NCI-H187 (cell line): ENCODE data around the gene ERRFI1.

Source experiments
- DNase-seq, 2 experiments: peaks; one replicate each; lab custom pipeline; 2025; lab: John Stamatoyannopoulos, UW

Gene ERRFI1

DNA sequence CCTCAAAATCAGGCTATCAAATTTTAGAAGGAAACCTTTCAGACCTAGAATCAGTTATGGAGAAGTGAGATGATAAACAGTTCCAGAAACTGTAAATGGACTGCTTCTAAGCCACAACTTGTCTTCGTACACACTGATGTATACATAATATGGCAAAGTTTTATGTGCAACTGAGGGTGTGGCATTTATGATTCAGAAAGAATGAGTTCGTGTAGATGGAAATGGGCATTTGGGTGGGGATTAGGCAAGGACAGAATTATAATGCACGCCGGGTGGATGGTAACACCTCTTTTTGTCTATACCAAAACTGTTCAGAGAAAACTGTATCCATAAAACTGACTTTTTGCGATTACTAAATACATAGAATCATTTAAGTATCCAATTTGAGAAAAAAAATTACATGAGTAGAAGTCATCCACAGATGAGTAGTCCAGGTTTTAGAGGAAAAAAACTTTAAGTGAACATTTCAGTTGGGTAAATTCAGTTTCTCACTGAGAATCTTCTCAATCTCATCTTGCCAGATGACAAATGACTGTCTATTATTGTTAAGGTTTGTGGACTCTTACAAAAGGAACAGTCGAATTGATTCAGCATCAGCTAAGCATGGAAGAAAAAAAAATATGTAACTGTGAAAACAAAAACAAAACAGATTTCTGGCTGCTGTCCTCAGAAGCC, 22.5 kb downstream of the ERRFI1 start:
- DNase-seq: no peak

DNA sequence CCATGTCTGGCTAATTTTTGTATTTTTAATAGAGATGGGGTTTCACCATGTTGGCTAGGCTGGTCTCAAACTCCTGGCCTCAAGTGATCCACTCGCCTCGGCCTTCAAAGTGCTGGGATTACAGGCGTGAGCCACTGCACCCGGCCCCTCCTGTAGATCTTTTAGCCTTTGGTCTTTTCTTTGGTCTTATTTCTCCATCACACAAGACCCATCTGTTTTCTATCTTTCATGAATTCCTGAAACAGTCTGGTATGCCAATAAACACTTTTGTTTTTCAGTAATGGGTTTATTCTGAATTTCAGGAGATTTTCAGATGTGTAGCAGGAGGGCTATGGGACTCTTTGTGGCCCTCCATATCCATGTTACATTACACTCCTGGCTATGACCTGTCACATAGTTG, 23.2 kb downstream of the ERRFI1 start:
- no peak for DNase-seq

DNA sequence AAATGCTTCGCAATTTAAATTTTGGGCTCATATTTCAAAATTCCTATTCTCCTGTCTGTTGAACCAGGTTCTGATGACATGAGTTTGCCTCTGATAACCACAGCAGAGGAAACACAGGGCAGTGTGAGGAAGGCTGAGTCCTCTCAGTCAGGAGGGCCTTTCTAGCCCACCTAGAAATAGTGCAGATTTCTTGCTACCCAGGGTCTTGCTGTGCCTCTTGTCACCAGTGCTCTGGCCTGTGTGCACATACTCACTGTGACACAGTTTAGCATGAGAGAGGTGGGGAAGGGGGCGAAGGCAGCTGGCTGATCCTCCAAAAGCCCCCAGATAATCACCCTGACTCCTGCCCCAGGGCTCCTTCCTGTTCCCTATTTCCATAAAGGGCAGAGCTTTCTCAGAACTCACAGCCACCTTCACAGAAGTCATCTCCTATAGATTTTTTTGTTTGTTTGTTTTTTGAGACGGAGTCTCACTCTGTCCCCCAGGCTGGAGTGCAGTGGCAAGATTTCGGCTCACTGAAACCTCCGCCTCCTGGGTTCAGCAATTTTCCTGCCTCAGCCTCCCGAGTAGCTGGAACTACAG, 23.7 kb downstream of the ERRFI1 start:
- no peak for DNase-seq

DNA sequence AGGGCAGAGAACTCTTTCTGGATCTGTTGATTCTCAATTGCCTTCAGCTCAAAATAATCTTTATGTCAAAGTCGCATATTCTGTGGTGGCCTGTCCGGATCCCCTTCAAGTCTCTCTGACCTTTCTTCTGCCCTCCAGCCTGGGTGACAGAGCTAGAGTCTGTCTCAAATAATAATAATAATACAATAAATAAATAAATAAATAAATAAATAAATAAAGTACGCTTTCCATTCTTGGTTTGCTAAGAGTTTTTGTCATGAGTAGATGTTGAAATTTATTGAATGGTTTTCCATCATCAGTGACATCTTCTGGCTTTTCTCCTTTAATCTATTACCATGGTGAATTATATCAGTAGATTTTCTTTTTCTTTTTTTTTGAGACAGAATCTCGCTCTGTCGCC, 30.7 kb downstream of the ERRFI1 start:
- no peak for DNase-seq

DNA sequence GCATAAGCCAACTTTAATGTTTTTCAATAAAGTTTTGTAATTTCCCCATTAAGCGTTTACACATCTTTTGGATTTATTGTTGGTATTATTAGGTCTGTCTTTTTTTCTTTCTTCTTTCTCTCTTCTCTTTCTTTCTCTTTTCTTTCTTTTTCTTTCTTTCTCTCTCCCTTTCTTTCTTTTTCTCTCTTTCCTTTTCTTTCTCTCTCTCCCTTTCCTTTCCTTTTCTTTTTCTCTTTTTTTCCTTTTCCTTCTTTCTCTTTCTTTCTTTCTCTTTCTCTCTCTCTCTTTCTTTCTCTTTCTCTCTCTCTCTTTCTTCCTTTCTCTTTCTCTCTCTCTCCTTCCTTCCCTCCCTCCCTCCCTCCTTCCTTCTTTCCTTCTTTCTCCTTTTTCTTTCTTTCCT, 31.3 kb downstream of the ERRFI1 start:
- no peak for DNase-seq

DNA sequence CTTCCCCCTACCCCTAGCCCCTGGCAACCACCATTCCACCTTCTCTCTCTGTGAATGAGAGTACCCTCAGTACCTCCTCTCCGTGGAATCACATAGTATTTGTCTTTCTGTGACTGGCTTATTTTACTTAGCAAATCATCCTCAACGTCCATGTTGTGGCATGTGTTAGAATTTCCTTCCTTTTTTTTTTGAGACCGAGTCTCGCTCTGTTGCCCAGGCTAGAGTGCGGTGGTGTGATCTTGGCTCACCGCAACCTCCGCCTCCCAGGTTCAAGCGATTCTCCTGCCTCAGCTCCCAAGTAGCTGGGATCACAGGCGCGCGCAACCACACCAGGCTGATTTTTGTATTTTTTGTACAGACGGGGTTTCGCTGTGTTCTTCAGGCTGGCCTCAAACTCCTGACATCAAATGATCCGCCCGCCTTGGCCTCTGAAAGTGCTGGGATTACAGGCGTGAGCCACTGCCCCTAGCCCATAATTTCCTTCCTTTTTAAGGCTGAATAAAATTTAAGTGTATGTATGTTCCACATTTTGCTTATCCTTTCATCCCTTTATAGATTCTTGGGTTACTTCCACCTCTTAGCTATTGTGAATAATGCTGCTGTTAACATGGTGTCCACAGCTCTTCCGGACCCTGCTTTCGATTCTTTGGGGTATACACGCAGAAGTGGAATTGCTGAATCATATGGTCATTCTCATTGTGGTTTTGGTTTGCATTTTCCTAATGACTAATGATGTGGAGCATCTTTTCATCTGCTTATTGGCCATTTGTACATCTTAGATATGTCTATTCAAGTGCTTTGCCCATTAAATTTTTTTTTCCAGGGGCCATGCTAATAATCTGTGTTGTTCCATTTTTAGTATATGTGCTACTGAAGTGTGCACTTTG, 32.3 kb downstream of the ERRFI1 start:
- DNase-seq: no peak

DNA sequence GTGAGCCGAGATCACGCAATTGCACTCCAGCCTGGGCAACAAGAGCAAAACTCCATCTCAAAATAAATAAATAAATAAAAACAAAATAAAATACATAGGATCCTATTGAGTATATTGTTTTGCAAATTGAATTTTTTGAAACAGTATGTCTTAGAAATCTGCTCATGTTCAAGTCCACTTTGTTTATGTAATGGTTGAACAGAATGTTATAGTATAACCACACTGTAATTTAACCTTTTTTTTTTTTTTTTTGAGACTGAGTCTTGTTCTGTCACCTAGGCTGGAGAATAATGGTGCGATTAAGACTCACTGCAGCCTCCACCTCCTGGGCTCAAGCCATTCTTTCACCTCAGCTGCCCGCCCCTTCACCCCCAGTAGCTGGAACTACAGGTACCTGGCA, 33.2 kb downstream of the ERRFI1 start:
- no peak for DNase-seq

DNA sequence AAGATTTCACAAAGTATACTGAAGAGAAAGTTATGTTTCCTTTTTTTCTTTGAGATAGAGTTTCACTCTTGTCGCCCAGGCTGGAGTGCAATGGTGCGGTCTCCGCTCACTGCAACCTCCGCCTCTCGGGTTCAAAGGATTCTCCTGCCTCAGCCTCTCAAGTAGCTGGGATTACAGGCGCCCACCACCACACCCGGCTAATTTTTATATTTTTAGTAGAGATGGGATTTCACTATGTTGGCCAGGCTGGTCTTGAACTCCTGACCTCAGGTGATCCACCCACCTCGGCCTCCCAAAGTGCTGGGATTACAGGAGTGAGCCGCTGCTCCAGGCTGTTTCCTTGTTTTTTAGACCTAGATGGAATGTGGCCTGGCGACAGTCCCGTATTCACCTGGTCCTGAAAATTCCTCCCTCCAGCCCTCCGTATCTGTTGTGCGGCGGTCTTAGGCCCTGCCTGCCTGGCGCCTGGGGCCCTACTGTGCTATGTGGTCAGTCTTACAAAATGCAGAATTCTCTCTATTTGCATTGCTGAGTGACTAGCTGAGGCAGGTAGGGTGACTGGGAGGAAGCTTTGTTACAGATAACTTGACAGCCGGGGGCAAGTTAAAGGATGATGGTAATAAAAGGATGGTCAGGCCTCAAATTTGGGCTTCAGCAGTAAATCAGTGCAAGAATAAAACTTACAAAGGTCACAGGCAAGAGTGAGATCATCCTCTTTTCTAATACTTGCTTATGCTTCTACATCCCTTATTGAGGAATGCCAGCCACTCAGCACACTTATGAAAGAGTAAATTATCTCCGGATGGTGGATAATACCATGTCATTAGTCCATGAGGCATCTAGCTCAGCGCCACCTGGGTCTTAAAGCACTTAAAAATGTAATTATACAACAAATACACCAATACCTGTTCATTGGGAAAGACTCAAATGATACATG, 34.3 kb downstream of the ERRFI1 start:
- DNase-seq: no peak

DNA sequence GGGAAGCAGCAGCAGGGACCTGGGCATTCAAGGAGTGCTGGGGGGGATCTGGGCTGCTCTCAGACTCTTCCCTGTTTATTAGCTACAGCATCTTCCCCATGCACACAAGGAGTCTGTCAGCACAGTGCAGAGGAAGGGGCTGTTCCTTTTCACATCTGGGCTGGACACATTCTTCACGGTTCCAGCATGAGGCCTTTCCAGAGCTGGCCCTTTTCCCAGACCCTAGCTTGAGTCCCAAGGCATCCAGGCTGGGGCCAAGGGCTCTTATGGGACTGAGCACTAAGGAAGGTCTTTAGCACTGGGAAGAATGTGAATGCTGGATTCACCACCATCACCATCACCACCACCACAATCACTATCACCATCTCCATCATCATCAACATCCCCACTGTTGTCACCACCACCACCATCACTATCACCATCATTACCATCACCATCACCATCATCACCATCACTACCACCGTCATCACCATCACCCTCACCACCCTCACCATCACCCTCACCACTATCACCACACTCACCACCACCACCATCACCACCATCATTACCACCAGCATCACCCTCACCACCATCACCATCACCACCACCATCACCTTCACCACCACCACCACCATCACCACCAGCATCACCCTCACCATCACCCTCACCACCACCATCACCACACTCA, 36.2 kb downstream of the ERRFI1 start:
- DNase-seq: no peak

DNA sequence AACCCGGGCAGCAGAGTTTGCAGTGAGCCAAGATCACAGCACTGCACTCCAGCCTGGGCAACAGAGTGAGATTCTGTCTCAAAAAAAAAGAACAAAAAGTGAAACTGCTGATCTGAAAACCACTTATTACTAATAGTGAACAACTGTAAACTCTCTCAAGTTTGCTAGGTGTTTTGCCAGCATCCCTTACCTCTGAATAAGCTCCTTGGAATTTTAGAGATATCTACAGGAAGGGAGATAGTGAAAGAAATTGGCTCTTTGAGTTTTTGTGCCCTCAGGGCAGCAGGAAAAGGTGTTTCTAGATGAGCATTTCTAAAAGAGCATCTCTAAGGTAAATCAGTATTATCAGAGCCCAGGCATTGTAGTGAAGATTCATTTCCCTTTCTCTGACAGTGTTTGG, 37.5 kb downstream of the ERRFI1 start:
- DNase-seq: no peak

DNA sequence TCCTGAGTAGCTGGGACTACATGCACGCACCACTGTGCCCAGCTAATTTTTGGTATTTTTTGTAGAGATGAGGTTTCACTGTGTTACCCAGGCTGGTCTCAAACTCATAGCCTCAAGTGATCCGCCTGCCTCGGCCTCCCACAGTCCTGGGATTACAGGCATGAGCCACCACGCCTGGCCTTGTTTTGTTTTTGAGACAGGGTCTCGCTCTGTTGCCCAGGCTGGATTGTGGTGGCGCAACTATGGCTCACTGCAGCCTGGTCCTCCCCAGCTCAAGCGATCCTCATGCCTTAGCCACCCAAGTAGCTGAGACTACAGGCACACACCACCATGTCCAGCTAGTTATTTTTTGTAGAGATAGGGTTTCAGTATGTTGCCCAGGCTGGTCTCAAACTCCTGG, 38.6 kb downstream of the ERRFI1 start:
- no peak for DNase-seq

DNA sequence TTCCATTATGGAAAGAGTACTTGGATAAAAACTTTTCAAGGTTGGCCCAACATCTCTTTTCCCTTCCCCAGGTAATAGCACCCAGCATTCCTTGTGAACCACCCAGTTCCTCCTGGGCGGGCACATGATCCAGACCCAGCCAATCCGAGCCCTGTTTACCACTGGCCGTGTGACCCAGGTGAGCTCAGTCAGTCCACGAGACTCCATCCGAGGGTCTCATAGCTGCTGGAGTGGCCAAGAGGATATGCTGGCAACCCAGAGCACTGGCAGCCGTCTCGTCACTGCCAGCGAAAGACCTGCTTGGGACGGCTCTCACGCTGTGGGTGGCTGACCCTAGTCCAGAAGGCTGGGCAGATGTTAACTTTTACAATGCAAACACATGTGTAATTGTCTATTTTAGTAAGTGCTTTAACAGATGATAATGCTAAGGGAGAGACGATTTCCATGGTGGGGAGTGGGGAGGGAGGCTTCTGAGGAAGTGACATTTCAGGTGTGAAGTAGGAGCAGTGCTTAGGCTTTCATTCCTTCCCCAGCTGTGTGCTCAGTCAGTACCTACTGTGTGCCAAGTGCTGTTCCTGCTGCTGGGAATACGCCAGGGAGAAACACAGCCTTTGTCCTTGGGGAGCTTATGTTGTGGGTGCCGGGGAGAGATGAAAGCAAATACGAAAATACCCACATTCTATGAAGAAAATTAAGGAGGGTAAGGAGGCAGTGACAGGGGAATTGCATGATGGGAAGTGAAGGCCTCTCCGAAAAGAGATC, 40.1 kb downstream of the ERRFI1 start:
- DNase-seq: no peak

DNA sequence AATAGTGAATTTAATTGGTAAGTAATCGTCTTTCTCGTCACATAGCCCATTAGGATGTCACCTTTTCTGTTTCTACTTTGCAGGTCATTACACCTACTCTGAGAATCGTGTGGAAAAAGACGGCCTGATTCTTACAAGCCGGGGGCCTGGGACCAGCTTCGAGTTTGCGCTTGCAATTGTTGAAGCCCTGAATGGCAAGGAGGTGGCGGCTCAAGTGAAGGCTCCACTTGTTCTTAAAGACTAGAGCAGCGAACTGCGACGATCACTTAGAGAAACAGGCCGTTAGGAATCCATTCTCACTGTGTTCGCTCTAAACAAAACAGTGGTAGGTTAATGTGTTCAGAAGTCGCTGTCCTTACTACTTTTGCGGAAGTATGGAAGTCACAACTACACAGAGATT, 41.3 kb downstream of the ERRFI1 start:
- peak; percentile 6 to 61 for DNase-seq

DNA sequence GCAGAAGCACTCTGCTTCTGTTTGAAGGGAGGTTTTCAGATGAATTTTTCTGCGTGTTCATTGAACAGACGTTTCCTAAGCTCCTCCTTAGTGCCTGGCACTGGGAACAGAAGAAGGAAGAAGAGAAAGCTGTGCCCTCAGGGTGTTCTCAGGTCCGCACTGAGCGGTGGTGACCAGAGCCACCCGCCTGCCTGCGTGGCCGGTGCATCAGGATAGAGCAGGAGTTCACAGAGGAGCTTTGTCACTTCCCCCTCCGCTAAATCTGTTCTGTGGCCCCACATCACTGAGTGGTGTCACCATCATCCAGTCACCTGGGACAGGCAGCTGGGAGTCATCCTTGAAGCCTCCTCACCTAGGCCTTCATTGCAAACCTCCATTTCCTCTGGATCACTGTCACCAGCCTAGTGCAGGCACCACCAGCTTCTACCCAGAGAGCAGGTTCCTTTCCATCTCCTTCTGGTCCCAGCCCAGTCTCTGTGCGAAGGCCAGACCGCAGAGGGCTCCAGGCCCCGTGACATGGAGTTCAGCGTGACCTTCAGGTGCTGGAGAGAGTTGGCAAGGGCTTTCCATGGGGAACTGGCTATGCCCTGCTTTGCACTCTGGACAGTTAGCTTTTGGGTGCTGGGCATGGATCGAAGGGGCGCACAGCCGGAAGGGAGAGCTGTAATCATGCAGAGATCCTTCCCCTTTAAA, 42.9 kb downstream of the ERRFI1 start:
- DNase-seq: no peak

DNA sequence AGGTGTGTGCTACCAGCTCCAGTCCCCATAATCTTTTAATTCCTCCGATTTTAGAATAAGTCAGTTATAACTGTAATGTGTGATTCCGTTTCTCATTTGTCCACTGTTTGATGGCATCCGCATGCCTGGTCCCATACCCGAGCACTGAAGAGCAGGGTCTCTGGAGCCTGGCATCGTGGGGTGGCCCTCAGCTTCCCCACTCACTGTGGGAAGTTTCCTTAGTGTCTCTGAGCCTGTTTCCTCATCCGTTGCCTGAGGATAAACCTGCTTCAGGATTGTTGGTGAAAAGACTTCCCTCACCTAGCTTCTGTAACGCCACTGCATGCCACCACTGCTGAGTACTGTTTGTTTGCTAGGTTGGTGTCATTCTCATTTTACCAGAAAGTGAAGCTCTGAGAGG, 45.1 kb downstream of the ERRFI1 start:
- no peak for DNase-seq

DNA sequence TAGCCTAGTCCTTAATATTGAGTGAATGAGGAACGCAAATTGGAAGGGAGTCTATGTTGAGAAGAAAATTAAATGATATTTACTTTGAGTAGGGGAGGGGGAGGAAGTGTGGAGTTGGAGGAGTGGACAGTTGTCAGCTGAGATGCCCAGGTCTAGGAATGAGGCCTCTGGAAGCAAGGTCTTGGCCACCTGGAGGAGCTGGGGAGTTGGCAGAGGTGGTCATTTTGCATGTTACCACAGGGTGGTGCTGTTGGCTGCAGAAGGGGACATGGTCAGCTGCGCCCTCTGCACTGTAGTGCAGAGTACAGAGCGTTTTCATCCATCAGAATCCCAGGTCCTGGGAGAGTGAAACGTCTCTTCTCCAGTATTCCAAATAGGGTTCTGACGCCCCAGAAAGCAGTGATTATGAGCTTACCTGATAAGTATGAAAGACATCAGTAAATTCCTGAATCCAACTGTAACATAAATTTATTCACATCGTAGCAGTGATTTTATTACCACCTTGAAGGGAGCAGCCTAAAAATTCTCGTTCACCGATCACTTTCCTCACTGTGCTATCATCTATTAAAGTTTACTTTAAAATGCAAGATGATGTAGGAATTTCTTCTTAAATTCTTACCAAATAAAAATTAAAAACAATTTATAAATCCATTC, 50.8 kb downstream of the ERRFI1 start:
- peak; percentile 26 to 38 for DNase-seq

DNA sequence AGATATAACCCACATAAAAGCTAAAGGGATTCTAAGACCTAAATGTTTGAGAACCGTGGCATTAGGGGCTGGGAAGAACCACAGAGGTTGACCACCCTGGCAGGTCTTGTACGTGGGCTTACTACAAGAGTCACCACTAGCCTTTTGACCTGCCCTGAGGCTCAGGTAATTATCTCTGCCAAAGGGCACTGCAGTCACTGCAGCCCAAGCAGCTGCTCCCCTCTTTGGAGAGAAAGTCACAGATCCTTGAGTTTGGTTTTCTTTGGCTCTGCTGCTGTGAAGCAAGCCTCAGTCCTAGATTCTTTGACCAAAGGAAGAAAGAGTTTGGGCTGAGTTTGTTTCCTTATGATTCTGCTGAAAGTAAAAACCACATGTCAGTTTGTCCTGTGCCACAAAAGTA, 53.0 kb downstream of the ERRFI1 start:
- DNase-seq: no peak

DNA sequence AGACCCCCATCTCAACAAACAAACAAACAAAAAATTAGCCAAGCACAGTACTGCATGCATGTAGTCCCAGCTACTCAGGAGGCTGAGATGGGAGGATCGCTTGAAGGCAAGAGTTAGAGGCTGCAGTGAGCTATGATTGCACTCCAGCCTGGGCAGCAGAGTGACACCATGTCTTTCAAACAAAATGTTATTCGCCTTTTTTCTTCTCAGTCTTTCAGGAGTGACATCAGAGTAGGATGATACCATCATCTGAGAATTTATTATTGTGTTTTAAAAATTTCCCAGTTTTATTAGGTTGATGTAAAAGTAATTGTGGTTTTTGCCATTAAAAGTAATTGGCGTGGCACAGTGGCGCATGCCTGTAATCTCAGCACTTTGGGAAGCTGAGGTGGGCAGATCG, 53.8 kb downstream of the ERRFI1 start:
- no peak for DNase-seq

DNA sequence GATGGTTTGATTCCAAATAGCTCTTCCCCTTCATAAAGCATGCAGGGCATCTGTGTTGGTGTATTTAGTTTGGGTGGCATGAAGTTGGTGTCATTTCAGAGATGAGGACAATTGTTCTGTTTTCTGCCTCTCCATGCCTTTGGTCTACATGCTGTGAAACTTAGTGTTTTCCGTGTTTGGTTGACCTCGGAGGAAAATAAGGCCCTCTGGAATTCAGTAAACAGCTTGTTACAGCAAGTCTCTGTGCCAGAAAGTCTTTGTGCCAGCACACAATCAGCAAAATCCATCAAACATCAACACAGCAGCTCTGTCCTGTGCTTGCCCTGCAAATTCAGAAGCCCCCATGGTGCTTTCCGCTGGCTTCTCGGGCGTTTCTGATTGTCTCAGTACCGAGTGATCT, 55.1 kb downstream of the ERRFI1 start:
- DNase-seq: no peak

DNA sequence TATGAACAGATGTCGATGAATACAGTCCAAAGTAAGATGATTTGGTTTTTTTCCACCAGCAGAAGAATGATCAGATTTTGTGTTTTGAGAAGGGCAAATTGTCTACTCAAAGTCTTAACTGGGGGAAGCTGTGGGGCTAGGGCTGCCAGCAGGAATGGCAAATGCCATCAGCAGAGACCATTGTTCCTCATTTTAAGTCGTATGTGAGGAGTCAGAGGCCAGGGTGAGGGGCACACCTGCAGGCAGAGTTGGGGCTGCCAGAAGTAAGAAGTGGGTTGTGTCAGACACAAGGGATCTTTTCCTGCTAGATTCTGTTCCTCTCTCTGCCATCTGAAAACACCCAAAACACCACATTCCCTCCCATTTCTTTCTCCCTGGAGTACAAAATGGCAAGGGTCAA, 55.9 kb downstream of the ERRFI1 start:
- DNase-seq: no peak
